H1 (cell line): ENCODE results near the gene TXNL4A.

Source experiments
- CTCF ChIP-seq, 3 experiments: IDR thresholded peaks; 1 replicate in 2 of 3; 2 replicates in 1 of 3; pipeline versions ENCODE4 v1.5.1 to v1.6.1; 2011; ENCODE audit warnings: low read length in 3 of 3, mild to moderate bottlenecking in 3 of 3, inconsistent platforms in 2 of 3, low read depth in 1 of 3, moderate library complexity in 1 of 3; ENCODE audit not compliant: insufficient read depth in 1 of 3; ENCODE audit errors: control extremely low read depth in 1 of 3
- POLR2A ChIP-seq, 2 experiments: IDR thresholded peaks; 1 replicate in 1 of 2; 2 replicates in 1 of 2; pipeline ENCODE4 v1.6.1; 2011; ENCODE audit warnings: low read depth in 2 of 2, low read length in 2 of 2, mild to moderate bottlenecking in 2 of 2; ENCODE audit errors: control extremely low read depth in 1 of 2

DNA sequence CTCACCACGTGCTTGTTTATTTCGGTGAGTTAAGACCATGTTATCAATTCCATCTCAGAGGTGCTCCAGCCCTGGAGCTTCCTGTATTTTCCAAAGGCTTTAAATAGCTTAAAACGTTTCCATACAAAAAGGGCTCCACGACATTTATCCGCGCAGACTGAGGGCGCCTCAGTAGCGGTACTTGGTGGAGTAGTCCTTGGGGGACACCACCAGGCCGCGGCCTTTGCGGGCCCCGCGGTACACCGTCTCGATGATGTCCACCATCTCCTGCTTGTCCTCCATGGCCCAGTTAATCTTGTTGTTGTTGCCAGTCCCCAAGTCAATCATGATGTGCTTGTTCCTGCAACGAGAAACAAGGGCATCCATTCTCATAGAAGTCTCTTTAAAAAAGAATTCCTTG is 14.8 kb downstream of the TXNL4A start:
- TF ChIP-seq POLR2A (IDR thresholded peaks at IDR 0.05; ENCODE audit: control extremely low read depth in 1 of 2, low read depth in 2 of 2, low read length in 2 of 2), result no peak
- no peak for TF ChIP-seq CTCF (IDR thresholded peaks at IDR 0.05; ENCODE audit: control extremely low read depth in 1 of 3, insufficient read depth in 1 of 3, low read depth in 1 of 3, low read length in 3 of 3)
